HepG2 (cell line): Measurements from ENCODE around the gene H1-8. TPM values are rescaled to one million over a fixed set of nuclear protein-coding genes. Genes with fewer than 3 reads are reported as not detected.

ENCODE experiments used
- ELF3 ChIP-seq: IDR thresholded peaks from 2 replicates; pipeline ENCODE4 v1.6.1; 2016; ENCODE audit warnings: missing genetic modification reagents, missing compliant biosample characterization
- MED1 ChIP-seq: sonication (generic); formaldehyde crosslinking; IDR thresholded peaks from 2 replicates; pipeline ENCODE4 v1.4.0; 2020; ENCODE audit warnings: missing genetic modification reagents
- ZFYVE20 ChIP-seq: sonication (generic); formaldehyde crosslinking; IDR thresholded peaks from 2 replicates; pipeline ENCODE4 v1.8.0; 2023; ENCODE audit warnings: low read depth, mild to moderate bottlenecking, moderate library complexity, missing genetic modification reagents, borderline replicate concordance
- ZKSCAN5 ChIP-seq: sonication (generic); formaldehyde crosslinking; IDR thresholded peaks from 2 replicates; pipeline ENCODE4 v1.5.1; 2020; ENCODE audit warnings: mild to moderate bottlenecking, missing genetic modification reagents
- ZNF678 ChIP-seq: sonication (generic); formaldehyde crosslinking; IDR thresholded peaks from 2 replicates; pipeline ENCODE4 v1.4.0; 2020; ENCODE audit warnings: mild to moderate bottlenecking, missing genetic modification reagents
- polyA plus RNA-seq, 8 experiments: library from polyadenylated mRNA; depleted of rRNA in 3 of 8; stranded (reverse) in 7 of 8; unstranded in 1 of 8; fragments of >200 nt; fragmentation: Illumina TruSeq in 4 of 8; extraction: Trizol in 4 of 8; gene quantifications; 2 replicates each; pipeline versions ENCODE4 v1.2.1 to v1.2.3, GENCODE V29; 2011 to 2016; ENCODE audit warnings: low read depth in 4 of 8, missing spikeins in 1 of 8, mixed read lengths in 1 of 8; ENCODE audit not compliant: insufficient read depth in 1 of 8
- total RNA-seq, 5 experiments: library from RNA; depleted of rRNA; stranded (reverse); fragments of >200 nt; fragmentation: Illumina TruSeq; extraction: Trizol; gene quantifications; 2 replicates each; pipeline ENCODE4 v1.2.3, GENCODE V29; 2016; ENCODE audit warnings: low read depth in 1 of 5
- TF ChIP-seq, protein P1 (sequence below): sonication (generic); formaldehyde crosslinking; IDR thresholded peaks from 2 replicates; pipeline ENCODE4 v1.5.0; 2020; ENCODE audit warnings: mild to moderate bottlenecking, missing genetic modification reagents, borderline replicate concordance
- TF ChIP-seq, protein P2 (sequence below): sonication (generic); formaldehyde crosslinking; IDR thresholded peaks from 2 replicates; pipeline ENCODE4 v1.4.0; 2020; ENCODE audit warnings: missing genetic modification reagents
- TF ChIP-seq, protein P3 (sequence below): sonication (generic); formaldehyde crosslinking; IDR thresholded peaks from 2 replicates; pipeline ENCODE4 v1.4.0; 2020; ENCODE audit warnings: missing genetic modification reagents, mild to moderate bottlenecking, borderline replicate concordance
- TF ChIP-seq, protein P4 (sequence below): sonication (generic); formaldehyde crosslinking; IDR thresholded peaks from 2 replicates; pipeline ENCODE4 v1.5.1; 2020; ENCODE audit warnings: missing genetic modification reagents, mild to moderate bottlenecking, borderline replicate concordance

H1-8 gene
- total and polyA plus RNA-seq, 2 of the 13 experiments (the other 11 are each of a cell fraction or from before 2014, with no cell fraction given), result 0.08 TPM; not detected in 1

DNA sequence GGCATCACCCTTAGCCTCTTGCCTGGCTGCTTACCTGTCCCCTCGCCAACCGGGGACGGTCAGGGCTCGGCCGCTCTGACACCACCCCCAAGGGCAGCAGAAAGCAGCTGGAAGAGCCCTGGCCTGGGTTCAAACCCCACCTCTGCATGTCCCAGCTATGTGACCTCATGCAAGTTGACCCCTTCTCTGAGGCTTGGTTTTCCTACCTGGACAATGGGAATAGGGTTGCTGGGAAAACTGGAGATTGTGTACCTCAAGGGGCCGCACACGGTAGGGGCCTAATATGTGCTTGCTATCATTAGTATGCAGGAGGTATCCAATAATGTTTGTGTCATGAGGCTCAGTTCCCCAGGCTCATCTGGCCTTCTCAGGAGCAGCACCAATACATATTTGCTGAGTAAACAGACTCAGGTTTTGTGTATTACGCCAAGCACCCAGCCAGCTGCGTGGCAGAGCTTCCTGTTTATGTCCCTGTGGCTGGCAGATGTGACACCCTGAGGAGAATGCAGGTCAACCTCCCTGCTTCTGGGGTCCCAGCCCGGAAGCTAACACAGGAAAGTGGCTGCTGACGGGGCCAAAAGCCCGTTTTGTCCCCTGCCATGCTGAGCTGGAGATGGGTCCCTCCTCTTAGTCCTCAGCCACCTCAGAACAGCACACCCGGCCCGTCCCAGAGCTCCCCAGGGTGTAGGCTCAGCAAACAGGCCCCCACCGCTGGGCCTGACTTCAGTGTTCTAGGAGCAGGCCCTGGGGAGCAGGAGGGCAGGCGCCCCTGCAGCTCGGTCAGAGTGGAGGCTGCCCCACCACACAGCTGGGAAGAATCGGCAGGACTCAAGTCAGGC, 33.8 kb downstream of the H1-8 start (continued):
- TF ChIP-seq, protein P1, sequence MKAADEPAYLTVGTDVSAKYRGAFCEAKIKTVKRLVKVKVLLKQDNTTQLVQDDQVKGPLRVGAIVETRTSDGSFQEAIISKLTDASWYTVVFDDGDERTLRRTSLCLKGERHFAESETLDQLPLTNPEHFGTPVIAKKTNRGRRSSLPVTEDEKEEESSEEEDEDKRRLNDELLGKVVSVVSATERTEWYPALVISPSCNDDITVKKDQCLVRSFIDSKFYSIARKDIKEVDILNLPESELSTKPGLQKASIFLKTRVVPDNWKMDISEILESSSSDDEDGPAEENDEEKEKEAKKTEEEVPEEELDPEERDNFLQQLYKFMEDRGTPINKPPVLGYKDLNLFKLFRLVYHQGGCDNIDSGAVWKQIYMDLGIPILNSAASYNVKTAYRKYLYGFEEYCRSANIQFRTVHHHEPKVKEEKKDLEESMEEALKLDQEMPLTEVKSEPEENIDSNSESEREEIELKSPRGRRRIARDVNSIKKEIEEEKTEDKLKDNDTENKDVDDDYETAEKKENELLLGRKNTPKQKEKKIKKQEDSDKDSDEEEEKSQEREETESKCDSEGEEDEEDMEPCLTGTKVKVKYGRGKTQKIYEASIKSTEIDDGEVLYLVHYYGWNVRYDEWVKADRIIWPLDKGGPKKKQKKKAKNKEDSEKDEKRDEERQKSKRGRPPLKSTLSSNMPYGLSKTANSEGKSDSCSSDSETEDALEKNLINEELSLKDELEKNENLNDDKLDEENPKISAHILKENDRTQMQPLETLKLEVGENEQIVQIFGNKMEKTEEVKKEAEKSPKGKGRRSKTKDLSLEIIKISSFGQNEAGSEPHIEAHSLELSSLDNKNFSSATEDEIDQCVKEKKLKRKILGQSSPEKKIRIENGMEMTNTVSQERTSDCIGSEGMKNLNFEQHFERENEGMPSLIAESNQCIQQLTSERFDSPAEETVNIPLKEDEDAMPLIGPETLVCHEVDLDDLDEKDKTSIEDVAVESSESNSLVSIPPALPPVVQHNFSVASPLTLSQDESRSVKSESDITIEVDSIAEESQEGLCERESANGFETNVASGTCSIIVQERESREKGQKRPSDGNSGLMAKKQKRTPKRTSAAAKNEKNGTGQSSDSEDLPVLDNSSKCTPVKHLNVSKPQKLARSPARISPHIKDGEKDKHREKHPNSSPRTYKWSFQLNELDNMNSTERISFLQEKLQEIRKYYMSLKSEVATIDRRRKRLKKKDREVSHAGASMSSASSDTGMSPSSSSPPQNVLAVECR (CRISPR knock-in tag), result peak; percentile 46; the same call in 1 of the 2 replicates
- TF ChIP-seq, protein P2, sequence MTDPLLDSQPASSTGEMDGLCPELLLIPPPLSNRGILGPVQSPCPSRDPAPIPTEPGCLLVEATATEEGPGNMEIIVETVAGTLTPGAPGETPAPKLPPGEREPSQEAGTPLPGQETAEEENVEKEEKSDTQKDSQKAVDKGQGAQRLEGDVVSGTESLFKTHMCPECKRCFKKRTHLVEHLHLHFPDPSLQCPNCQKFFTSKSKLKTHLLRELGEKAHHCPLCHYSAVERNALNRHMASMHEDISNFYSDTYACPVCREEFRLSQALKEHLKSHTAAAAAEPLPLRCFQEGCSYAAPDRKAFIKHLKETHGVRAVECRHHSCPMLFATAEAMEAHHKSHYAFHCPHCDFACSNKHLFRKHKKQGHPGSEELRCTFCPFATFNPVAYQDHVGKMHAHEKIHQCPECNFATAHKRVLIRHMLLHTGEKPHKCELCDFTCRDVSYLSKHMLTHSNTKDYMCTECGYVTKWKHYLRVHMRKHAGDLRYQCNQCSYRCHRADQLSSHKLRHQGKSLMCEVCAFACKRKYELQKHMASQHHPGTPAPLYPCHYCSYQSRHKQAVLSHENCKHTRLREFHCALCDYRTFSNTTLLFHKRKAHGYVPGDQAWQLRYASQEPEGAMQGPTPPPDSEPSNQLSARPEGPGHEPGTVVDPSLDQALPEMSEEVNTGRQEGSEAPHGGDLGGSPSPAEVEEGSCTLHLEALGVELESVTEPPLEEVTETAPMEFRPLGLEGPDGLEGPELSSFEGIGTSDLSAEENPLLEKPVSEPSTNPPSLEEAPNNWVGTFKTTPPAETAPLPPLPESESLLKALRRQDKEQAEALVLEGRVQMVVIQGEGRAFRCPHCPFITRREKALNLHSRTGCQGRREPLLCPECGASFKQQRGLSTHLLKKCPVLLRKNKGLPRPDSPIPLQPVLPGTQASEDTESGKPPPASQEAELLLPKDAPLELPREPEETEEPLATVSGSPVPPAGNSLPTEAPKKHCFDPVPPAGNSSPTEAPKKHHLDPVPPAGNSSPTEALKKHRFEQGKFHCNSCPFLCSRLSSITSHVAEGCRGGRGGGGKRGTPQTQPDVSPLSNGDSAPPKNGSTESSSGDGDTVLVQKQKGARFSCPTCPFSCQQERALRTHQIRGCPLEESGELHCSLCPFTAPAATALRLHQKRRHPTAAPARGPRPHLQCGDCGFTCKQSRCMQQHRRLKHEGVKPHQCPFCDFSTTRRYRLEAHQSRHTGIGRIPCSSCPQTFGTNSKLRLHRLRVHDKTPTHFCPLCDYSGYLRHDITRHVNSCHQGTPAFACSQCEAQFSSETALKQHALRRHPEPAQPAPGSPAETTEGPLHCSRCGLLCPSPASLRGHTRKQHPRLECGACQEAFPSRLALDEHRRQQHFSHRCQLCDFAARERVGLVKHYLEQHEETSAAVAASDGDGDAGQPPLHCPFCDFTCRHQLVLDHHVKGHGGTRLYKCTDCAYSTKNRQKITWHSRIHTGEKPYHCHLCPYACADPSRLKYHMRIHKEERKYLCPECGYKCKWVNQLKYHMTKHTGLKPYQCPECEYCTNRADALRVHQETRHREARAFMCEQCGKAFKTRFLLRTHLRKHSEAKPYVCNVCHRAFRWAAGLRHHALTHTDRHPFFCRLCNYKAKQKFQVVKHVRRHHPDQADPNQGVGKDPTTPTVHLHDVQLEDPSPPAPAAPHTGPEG (CRISPR knock-in tag), result no peak
- no peak for TF ChIP-seq ZKSCAN5 (CRISPR knock-in tag)
- TF ChIP-seq ELF3 (CRISPR knock-in tag), result peak; percentile 63; the same call in 1 of the 2 replicates
- no peak for TF ChIP-seq ZNF678
- TF ChIP-seq, protein P3, sequence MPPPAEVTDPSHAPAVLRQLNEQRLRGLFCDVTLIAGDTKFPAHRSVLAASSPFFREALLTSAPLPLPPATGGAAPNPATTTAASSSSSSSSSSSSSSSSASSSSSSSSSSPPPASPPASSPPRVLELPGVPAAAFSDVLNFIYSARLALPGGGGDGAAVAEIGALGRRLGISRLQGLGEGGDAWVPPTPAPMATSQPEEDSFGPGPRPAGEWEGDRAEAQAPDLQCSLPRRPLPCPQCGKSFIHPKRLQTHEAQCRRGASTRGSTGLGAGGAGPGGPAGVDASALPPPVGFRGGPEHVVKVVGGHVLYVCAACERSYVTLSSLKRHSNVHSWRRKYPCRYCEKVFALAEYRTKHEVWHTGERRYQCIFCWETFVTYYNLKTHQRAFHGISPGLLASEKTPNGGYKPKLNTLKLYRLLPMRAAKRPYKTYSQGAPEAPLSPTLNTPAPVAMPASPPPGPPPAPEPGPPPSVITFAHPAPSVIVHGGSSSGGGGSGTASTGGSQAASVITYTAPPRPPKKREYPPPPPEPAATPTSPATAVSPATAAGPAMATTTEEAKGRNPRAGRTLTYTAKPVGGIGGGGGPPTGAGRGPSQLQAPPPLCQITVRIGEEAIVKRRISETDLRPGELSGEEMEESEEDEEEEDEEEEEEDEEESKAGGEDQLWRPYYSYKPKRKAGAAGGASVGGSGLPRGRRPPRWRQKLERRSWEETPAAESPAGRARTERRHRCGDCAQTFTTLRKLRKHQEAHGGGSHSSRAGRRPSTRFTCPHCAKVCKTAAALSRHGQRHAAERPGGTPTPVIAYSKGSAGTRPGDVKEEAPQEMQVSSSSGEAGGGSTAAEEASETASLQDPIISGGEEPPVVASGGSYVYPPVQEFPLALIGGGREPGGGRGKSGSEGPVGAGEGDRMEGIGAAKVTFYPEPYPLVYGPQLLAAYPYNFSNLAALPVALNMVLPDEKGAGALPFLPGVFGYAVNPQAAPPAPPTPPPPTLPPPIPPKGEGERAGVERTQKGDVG (CRISPR knock-in tag), result 0 out of 2 replicates have a peak, but pooled peaks have one; percentile 34
- TF ChIP-seq MED1, result peak; percentile 75
- TF ChIP-seq, protein P4, sequence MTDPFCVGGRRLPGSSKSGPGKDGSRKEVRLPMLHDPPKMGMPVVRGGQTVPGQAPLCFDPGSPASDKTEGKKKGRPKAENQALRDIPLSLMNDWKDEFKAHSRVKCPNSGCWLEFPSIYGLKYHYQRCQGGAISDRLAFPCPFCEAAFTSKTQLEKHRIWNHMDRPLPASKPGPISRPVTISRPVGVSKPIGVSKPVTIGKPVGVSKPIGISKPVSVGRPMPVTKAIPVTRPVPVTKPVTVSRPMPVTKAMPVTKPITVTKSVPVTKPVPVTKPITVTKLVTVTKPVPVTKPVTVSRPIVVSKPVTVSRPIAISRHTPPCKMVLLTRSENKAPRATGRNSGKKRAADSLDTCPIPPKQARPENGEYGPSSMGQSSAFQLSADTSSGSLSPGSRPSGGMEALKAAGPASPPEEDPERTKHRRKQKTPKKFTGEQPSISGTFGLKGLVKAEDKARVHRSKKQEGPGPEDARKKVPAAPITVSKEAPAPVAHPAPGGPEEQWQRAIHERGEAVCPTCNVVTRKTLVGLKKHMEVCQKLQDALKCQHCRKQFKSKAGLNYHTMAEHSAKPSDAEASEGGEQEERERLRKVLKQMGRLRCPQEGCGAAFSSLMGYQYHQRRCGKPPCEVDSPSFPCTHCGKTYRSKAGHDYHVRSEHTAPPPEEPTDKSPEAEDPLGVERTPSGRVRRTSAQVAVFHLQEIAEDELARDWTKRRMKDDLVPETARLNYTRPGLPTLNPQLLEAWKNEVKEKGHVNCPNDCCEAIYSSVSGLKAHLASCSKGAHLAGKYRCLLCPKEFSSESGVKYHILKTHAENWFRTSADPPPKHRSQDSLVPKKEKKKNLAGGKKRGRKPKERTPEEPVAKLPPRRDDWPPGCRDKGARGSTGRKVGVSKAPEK (CRISPR knock-in tag), result no peak
- TF ChIP-seq ZFYVE20, result no peak
